Effector CD4-positive, alpha-beta T cell (primary cell): Measurements from ENCODE around the gene MLH3.
"Not testable (repeated sequence)": the region's sequence is repeated elsewhere in the genome, so short reads cannot be mapped to it uniquely, and the experiment has no call there.

ENCODE experiments used
- DNase-seq: peaks from one replicate; pipeline ENCODE4 v3.0.0-alpha.2; 2020

MLH3 gene

GRCh38 chr14:75025082-75025481, 26.2 kb downstream of the MLH3 start:
- DNase-seq: no peak

GRCh38 chr14:75023108-75023507, 28.2 kb downstream of the MLH3 start:
- DNase-seq: no peak

- no peak for DNase-seq
These were observed 28.6 kb downstream of the MLH3 start for GRCh38 chr14:75022655-75023054.

GRCh38 chr14:75018694-75019093, 32.6 kb downstream of the MLH3 start:
- DNase-seq: no peak

GRCh38 chr14:75016815-75017214, 34.5 kb downstream of the MLH3 start:
- no peak for DNase-seq

- no peak for DNase-seq
These were observed 35.8 kb downstream of the MLH3 start for GRCh38 chr14:75015496-75015895.

GRCh38 chr14:75013290-75013689, 38.0 kb downstream of the MLH3 start:
- DNase-seq: no peak

- DNase-seq: no peak
These were observed 39.8 kb downstream of the MLH3 start for GRCh38 chr14:75011356-75011994.

- no peak for DNase-seq
These were observed 40.7 kb downstream of the MLH3 start for GRCh38 chr14:75010472-75011093.

GRCh38 chr14:75009176-75009575, 42.1 kb downstream of the MLH3 start:
- no peak for DNase-seq

- DNase-seq: no peak
These were observed 45.9 kb downstream of the MLH3 start for GRCh38 chr14:75005357-75005756.

GRCh38 chr14:75003250-75004027, 47.8 kb downstream of the MLH3 start:
- DNase-seq: no peak

- DNase-seq: peak; percentile 98
These were observed 48.6 kb downstream of the MLH3 start, which contains the start of gene EIF2B2 for GRCh38 chr14:75002392-75003249. Gene EIF2B2, plus strand, starts transcription at chr14:75002921. Its CDS starts 70 bp downstream, at chr14:75002991.

GRCh38 chr14:75001899-75002298, 49.4 kb downstream of the MLH3 start:
- no peak for DNase-seq

GRCh38 chr14:75001261-75001660, 50.0 kb downstream of the MLH3 start:
- DNase-seq: no peak

- DNase-seq: not testable (repeated sequence)
These were observed 55.5 kb downstream of the MLH3 start for GRCh38 chr14:74995781-74996180.

- not testable (repeated sequence) for DNase-seq
These were observed 57.1 kb downstream of the MLH3 start for GRCh38 chr14:74994182-74994581.

GRCh38 chr14:74988993-74989392, 62.3 kb downstream of the MLH3 start:
- DNase-seq: no peak

- no peak for DNase-seq
These were observed 63.1 kb downstream of the MLH3 start for GRCh38 chr14:74988131-74988530.

GRCh38 chr14:74985806-74986205, 65.5 kb downstream of the MLH3 start:
- no peak for DNase-seq

- DNase-seq: no peak
These were observed 66.3 kb downstream of the MLH3 start for GRCh38 chr14:74985028-74985310.

- no peak for DNase-seq
These were observed 66.8 kb downstream of the MLH3 start for GRCh38 chr14:74984236-74985027.
